Coronary artery (tissue), 2 donors: ENCODE measurements around the gene EIF1AX.
"Not testable (repeated sequence)": the region's sequence is repeated elsewhere in the genome, so short reads cannot be mapped to it uniquely, and the experiment has no call there.

Source experiments
- DNase-seq: peaks from one replicate; pipeline ENCODE4 v3.0.0-alpha.2; 2017; ENCODE audit warnings: low spot score
- H3K27ac ChIP-seq, 2 donors: fragments of 200-600 bp; sonication (generic); one replicate each; pipeline ENCODE4 v1.5.1; 2016 to 2019
- H3K4me3 ChIP-seq: fragments of 200-600 bp; sonication (generic); 2 replicates; pipeline ENCODE4 v1.5.1; 2016; ENCODE audit warnings: mild to moderate bottlenecking, moderate library complexity
- TF ChIP-seq, protein P1 (sequence below): fragments of 200-600 bp; sonication (generic); IDR thresholded peaks from one replicate; pipeline ENCODE4 v1.5.1; 2019; ENCODE audit warnings: antibody characterized with exemption

Gene EIF1AX

DNA sequence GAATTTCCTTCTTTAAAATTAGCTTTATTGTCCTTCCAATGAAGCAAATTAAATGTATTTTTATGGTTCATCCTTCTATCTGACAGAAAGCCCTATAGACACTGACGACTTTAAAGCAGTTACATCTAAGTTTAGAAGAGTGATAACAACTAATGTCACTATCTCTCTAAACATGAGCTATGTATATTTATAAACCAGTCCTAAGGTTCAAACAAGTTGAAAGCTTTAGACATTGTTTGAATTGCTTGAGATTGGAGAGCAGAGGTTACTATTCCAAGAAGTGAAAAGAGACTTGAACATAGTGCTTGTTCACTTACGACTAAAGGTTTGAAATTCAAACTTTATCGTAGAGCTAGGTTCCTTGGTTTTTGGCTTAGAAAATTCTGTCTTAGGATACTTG is 30.2 kb upstream of the EIF1AX start:
- no peak overlapping the region for H3K27ac ChIP-seq

DNA sequence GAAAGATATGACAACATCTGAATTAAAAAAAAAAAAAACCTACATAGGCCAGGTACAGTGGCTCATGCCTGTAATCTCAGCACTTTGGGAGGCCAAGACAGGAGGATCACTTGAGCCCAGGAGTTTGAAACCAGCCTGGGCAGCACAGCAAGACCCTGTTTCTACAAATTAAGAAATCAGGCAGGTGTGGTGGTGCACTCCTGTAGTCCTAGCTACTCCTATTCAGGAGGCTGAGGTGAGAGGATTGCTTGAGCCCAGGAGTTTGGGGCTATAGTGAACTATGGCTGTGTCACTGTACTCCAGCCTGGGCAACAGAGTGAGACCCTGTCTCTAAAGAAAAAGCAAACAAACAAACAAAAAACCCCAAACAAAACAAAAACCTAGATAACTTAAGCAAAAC is 20.9 kb upstream of the EIF1AX start:
- H3K27ac ChIP-seq, DNase-seq, H3K4me3 ChIP-seq: not testable (repeated sequence)

More for the DNA sequence above, 30.2 kb upstream of the EIF1AX start:
- no peak overlapping the region for H3K4me3 ChIP-seq
- TF ChIP-seq, protein P1, sequence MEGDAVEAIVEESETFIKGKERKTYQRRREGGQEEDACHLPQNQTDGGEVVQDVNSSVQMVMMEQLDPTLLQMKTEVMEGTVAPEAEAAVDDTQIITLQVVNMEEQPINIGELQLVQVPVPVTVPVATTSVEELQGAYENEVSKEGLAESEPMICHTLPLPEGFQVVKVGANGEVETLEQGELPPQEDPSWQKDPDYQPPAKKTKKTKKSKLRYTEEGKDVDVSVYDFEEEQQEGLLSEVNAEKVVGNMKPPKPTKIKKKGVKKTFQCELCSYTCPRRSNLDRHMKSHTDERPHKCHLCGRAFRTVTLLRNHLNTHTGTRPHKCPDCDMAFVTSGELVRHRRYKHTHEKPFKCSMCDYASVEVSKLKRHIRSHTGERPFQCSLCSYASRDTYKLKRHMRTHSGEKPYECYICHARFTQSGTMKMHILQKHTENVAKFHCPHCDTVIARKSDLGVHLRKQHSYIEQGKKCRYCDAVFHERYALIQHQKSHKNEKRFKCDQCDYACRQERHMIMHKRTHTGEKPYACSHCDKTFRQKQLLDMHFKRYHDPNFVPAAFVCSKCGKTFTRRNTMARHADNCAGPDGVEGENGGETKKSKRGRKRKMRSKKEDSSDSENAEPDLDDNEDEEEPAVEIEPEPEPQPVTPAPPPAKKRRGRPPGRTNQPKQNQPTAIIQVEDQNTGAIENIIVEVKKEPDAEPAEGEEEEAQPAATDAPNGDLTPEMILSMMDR, result no peak
- DNase-seq, result no peak

DNA sequence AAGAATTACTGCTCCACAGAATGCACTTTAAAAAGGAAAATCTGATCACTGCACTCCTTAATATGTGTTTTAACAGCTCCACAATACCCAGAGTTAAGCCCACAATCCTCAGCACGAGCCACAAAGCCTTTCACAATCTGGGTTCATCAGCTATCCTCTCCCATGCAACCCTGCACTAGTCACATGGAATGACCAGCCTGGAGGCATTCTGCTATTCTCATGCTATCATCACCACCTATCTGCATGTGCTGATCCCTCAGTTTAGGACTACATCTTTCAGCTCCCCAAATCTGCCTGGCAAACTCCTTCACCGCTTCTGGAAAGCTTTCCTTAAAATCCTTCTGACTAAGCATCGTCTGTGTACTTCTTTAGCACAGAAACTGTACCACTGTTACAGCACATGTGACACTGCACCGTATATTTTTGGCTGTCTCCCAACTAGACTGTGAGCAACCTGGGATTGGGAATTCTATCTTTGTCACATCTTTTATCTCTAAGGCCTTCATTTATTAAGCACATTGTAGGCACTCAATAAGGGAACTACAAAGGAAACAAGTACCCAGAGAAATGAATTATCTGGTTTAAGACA is 18.3 kb upstream of the EIF1AX start:
- TF ChIP-seq, protein P1, result no peak
- H3K27ac ChIP-seq, result no peak overlapping the region
- no peak for DNase-seq
- H3K4me3 ChIP-seq, result no peak overlapping the region

DNA sequence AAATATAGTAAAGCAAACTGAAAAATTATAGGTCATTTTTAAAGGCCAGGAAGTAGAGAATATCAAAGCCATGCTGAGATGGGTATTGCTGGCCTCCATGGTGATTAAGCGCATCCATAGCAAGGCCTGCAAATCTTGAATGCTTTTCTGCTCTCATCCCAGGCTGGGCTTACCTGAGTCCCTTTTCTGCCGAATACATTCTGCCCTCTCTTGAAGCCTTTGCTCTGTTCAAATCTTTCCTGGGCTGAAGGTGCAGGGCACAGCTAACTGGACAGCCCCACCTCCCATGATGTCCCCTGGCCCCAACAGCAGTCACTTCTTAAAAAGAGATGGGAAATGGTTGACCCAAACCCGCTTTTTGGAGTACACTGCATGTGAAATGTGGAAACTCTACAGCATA is 10.1 kb upstream of the EIF1AX start:
- Histone ChIP-seq H3K27ac (no peak overlapping the region), H3K4me3 (no peak overlapping the region)
- no peak for DNase-seq
- TF ChIP-seq, protein P1, result no peak

DNA sequence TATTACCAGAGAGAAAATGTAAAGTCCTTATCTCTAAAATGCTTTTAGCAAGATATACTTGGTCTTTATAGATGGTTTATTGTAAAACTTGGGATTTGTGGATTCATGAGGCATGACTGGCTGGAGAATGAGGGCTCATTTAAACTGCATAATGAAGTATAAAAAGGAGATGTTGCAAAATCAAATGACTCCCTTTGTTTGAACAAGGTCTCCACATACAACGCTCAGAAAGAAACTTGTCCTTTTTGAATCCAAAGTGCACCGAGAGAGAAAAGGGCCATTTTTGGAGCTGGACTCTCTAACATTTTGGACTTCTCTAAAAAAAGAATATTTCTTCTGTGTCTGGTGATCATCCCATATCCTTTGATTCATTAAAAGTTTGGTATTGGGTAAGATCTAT is 7.7 kb upstream of the EIF1AX start:
- no peak overlapping the region for H3K4me3 ChIP-seq
- DNase-seq, result no peak
- TF ChIP-seq, protein P1, result no peak
- H3K27ac ChIP-seq, result no peak overlapping the region

DNA sequence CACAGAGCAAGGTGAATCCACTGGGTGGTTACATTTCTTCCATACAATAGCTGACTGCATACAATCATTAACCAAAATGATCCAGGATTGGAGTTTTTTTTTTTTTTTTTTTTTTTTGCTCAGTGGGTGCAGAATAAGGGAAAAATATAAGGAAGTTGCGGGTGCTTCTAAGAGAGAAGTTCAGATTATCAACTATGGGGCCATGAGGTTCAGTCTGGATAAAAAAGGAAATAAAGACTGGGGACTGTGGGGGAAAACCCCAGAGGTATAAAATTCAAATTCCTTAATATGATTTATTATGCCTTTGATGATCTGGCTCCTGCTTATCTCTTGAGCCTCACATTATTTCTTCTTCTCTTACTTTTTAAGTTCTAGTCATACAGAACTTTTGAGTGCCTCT is 5.9 kb upstream of the EIF1AX start:
- TF ChIP-seq, protein P1, result no peak
- no peak overlapping the region for H3K27ac ChIP-seq
- no peak overlapping the region for H3K4me3 ChIP-seq
- no peak for DNase-seq

DNA sequence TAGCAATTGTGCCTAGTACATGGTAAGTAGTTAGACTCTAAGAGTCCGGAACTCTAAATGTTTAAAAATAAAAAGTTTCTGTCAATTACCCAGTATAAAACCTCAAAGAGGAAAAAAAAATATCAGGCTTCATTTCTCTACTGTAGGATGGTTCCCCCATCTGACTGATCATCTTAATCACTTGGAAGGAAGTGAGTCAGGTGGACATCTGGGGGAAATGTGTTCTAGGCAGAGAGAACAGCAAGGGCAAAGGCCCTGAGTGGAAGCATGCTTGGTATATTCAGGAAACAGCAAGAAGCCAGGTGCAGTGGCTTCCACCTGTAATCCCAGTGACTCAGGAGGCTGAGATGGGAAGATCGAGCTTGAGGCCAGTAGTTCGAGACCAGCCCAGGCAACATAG is 2.9 kb upstream of the EIF1AX start:
- no peak for DNase-seq
- TF ChIP-seq, protein P1, result no peak
- Histone ChIP-seq H3K4me3 (no peak overlapping the region), H3K27ac (no peak overlapping the region)

DNA sequence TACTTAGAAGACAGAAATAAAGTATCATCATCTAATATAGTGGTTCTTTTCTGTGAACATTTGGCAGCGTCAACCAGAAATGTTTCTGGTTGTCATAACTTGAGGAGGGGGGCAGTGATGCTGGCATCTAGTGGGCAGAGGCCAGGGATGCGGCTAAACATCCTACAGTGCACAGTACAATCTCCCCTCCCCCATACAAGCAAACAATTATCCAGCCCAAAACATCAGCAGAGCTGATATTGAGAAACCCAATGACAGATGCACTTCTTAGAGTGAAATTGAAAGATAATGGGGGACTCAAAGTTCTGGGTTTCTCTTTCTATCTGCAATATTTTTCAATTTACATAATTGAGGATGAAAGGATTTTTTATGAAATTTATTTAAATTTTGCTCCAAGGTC is 1.9 kb upstream of the EIF1AX start:
- TF ChIP-seq, protein P1, result no peak
- Histone ChIP-seq H3K27ac (no peak overlapping the region), H3K4me3 (no peak overlapping the region)
- DNase-seq, result no peak
